T-helper 1 cell treated with Interleukin-12 subunit alpha and Interleukin-12 subunit beta and Interleukin-4 antibody, amounts not matched to agents 30 ng/mL and 1 ng/mL, for 36 hours (primary cell): Measurements from ENCODE around the gene PXDC1. TPM values are rescaled to one million over a fixed set of nuclear protein-coding genes. Genes with fewer than 3 reads are reported as not detected.
"Not testable (repeated sequence)": the region's sequence is repeated elsewhere in the genome, so short reads cannot be mapped to it uniquely, and the experiment has no call there.

Experiments
- intact Hi-C: fragments of 100-400 bp; cut with micrococcal nuclease; formaldehyde crosslinking; loops from one replicate; pipeline ENCODE4 v1.15.1; 2024
- total RNA-seq: library from RNA; stranded (reverse); gene quantifications from 2 replicates; pipeline ENCODE4 v1.2.3, GENCODE V29; 2022

Gene PXDC1
- total RNA-seq, 1 donor from 2014 or later = 0.25 TPM

DNA sequence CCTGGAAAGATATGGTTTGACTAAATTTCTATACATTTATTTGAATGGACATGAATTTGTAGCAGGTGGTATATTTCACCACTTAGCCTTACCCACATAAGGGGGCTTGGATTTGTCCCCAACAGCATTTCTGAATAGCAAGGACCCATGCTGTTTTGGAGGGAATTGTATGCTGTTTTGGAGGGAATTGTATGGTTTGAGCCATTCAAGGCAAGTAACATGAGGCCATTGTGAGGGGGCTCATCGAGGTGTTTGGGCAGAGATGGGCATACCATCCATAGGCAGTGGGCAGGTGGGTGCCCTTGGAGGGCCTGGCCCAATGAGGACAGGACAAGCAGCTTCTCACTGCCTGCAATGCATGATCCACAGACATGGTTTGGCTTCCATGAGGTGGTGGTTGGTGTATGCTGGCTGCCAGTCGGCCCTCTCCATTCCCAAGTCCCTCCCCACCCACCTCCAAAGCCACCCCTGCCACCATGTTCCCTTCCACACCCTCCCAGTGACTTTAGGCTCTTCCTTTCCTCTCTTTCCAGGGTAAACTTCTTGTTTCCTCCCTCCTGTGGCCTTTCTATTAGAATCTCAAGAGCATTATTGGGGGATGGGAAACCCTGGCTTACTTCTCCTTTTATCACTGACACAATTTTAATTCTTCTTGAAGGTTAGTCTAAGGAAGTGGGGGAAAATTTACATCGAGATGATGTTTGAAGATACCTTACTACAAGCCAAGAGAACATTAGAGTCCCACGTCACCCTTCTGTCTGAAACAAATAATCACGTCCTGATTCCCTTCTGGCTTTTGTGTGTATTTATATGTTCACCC lies 13.2 kb upstream of the PXDC1 start:
- intact Hi-C loops = no loop called here

DNA sequence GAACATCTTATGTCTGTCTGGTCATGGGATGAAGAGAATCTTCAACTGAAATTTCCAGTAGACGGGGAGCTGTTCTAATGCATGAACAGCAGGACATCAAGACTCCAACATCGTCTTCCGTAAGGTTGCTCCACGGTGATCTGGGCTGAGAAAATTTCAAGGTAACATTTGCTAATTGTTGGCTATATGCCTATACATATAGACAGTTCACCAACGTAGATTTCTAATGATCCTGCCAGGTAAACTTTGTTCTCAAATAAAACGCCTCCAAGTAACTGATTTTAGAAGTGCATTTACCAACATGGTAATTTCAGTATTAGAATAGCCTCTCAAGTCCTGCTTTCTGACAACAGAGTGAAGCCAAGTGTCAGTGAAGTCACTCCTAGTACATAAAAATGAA lies 11.3 kb upstream of the PXDC1 start:
- intact Hi-C loops = no loop called here

DNA sequence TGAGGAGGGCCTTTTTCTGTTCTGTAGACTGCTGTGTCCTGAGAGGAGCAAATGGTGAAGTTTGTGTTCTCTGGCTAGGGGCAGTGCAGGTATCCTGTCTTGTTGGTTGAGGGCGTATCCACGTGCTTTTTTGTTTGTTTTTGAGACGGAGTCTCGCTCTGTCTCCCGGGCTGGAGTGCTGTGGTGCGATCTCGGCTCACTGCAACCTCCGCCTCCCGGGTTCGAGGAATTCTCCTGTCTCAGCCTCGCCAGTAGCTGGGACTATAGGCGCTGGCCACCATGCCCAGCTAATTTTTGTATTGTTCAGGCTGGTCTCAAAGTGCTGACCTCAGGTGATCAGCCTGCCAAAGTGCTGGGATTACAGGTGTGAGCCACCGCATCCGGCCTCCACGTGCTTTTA lies 10.8 kb upstream of the PXDC1 start:
- intact Hi-C loops = no loop called here

DNA sequence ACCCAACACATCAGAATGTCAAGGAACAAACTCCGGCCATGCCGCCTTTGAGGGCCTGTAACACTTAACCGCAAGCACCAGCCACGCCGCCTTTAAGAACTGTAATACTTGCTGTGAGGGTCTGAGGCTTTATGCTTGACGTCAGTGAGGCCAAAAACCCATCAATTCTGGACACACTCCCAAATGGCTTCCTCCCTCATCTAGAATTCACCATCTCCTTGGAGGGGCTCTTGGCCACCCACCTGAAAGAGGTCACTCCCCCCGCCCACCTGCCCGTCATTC lies 10.4 kb upstream of the PXDC1 start:
- intact Hi-C loops = no loop called here

DNA sequence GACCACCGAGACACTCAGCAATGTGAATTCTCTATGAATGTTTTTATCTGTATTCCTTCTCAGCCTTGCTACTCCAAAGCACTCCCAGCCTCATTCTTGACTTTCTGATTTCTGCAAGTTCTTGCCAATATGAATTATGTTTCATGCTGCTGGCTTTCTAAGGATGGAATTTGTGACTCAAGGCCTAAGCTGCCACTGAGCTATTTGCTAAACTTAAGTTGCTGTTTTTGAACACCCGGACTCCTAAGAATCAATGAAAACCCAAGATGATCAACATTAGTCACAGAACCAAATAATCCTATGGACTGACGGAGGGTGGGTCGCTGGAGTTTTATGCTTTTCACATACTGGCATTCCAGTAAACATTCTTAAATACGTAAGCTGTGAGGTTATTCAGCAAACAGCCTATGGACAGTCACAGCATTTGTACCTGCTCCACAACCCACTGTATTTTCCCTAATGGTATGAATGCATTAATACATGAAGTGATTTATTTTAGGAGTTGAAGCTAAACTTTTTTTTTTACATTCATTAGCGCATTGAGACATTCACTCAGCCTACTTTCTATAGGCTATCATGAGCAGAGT lies 8.2 kb upstream of the PXDC1 start:
- intact Hi-C loops = no loop called here

DNA sequence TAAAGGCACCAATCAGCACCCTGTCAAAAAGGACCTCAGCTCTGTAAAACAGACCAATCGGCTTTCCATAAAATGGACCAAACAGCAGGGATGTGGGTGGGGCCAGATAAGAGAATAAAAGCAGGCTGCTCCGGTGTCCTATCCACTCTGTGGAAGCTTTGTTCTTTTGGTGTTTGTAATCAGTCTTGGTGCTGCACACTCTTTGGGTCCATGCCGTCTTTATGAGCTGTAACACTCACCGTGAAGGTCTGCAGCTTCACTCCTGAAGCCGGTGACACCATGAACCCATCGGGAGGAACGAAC lies 7.3 kb upstream of the PXDC1 start:
- intact Hi-C loops = no loop called here

DNA sequence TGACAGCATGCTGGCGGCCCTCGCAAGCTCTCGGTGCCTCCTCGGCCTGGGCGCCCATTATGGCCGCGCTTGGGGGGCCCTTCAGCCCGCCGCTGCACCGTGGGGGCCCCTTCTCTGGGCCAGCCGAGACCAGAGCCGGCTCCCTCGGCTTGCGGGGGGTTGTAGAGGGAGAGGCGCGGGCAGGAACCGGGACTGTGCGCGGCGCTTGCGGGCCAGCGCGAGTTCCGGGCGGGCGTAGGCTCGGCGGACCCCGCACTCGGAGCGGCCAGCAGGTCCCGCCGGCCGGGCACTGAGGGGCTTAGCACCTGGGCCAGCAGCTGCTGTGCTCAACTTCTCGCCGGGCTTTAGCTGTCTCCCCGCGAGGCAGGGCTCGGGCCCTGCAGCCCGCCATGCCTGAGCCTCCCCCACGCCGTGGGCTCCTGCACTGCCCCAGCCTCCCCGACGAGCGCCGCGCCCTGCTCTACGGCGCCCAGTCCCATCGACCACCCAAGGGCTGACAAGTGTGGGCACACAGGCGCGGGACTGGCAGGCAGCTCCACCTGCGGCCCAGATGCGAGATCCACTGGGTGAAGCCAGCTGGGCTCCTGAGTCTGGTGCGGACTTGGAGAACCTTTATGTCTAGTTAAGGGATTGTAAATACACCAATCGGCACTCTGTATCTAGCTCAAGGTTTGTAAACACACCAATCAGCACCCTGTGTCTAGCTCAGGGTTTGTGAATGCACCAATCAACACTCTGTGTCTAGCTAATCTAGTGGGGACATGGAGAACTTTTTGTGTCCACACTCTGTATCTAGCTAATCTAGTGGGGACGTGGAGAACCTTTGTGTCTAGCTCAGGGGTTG lies 6.7 kb upstream of the PXDC1 start:
- intact Hi-C loops = not testable (repeated sequence)

DNA sequence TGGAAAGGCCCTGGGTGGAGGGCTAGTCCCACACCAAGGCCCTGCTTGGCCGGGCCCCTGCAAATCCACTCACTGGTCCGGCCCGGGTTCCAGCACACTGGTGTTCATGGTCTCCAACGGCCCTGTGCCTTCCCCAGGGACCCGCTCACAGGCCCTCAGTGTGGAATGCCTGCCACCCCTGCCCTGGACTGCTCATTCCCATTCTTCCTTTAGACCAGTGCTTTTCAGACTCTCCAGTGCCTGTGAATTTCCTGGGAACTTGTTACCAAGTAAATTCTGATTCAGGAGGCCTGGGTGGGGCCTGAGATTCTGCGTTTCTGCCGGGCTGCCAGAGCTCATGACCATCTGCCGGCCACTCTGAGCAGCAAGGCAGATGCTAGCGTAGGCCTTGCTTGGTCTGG lies 5.7 kb upstream of the PXDC1 start:
- intact Hi-C loops = no loop called here

DNA sequence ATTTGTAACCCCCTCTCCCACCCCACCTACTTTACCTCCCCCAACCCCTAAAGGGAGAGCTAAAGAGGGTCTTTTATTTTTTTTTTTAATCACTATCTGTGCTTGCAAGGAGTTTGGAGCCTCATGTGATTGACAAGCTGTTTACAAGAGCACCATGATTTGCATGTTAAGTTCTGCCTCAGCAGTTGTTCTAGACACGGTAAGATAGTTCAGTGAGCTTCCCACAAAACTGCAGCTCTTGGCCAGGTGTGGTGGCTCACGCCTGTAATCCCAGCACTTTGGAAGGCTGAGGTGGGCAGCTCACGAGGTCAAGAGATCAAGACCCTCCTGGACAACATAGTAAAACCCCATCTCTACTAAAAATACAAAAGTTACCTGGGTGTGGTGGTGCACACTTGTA lies 5.0 kb upstream of the PXDC1 start:
- intact Hi-C loops = no loop called here

DNA sequence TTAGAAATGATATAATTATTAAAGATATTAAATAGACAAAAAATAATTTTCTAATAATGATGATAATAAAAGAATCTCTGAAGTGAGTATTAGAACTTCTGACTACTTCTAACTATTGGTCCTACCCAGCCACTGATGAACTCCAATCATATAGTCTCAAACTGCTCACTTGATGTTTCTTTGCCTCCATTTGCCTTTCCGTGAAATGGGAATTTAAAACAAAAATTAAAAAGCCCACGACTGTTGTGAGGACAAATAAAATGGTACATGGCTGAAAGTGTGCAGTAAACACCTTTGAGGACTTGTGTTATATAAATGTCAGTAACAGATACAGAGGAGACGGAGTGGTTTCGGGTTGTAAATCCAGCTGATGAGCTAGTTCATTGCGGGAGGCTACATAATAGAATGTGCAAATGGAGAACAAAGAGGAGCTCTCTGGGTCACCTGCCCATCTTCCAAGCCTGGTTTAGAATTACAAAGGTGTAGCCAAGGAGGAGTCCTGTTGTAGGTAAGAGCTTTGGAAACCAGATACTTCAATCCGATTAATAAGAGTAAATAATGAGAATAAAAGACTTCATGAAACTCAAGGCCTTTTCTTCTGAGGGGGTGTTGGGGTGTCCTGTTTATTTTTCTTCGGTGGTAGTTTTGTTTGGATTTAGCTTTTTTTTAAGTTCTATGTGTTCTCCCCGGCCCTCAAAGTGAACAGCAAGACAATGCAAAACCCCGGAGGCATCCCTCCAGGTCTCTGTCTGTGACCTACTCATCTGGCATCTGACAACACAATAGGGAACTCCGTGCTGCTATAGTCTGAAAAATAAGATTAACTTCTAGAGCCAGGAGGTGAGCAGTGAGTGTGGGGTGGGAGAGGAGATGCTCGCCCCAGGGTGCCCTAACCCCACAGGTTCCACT lies 4.4 kb upstream of the PXDC1 start:
- intact Hi-C loops = no loop called here

DNA sequence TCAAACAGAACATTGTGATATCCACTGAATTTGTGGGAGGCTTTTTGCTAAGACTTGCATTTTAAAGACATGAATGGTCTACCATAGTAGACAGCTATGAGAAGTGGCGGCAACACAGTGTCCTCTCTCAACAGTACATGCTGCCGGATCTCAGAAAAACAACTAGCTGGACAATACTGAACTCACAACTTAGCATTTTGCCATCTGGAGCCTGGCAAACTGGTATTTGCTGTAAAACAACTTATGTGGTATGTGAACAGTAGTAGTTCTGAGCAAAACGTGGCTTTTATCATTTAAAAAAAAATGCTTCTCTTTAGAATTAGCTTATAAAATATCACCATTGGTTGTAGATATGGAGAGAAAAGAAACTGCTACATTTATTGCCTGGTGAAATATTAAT lies 3.3 kb upstream of the PXDC1 start:
- intact Hi-C loops = no loop called here

DNA sequence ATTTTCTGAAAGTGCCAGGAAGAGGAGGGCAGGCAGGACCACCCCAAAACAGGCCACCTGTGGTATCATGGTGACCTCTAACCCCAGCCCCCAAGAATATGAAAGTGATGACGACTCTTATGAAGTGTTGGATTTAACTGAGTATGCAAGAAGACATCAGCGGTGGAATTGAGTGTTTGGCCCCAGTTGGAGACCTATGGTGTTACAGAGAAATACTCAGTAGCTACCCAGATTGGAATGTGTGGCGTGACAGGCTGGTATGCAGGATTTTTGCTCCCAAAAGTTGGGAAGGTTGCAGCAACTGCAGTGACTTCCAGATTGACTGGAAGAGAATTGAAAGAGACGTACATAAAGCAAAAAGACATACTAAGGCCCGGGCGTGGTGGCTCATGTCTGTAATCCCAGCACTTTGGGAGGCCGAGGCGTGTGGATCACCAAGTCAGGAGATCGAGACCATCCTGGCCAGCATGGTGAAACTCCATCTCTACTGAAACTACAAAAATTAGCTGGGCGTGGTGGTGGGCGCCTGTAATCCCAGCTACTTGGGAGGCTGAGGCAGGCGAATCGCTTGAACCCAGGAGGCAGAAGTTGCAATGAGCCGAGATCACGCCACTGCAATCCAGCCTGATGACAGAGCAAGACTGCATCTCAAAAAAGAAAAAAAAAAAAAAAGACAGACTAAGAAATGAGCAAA lies 2.7 kb upstream of the PXDC1 start:
- intact Hi-C loops = not testable (repeated sequence)

DNA sequence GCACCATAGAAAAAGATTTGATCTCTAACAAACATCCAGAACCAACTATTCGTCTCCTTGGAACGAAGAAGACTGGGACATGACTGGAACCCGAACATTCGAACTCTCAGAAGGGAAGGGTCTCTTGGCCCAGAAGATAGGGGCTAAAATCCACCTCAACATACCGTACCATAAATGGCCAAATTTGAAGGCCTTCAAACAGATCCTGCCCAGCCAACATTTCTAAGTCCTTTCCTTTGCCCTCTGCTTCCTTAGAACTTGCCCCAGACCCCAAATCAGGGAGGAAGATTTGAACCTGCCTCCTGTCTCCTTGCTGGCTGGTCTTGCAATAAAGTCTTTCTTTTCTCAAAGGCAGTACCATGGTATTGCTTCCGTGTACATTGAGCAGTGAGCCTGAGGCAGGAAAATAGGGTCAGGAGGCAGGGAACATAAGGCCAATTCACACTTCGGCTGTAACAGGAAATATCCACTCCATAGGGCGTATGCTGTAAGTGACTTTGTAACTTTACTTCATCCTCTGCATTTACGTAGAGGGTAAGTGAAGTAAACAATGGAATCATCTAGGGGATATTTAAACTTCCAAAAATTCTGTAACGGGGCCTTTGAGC lies 1.8 kb upstream of the PXDC1 start:
- intact Hi-C loops = no loop called here

DNA sequence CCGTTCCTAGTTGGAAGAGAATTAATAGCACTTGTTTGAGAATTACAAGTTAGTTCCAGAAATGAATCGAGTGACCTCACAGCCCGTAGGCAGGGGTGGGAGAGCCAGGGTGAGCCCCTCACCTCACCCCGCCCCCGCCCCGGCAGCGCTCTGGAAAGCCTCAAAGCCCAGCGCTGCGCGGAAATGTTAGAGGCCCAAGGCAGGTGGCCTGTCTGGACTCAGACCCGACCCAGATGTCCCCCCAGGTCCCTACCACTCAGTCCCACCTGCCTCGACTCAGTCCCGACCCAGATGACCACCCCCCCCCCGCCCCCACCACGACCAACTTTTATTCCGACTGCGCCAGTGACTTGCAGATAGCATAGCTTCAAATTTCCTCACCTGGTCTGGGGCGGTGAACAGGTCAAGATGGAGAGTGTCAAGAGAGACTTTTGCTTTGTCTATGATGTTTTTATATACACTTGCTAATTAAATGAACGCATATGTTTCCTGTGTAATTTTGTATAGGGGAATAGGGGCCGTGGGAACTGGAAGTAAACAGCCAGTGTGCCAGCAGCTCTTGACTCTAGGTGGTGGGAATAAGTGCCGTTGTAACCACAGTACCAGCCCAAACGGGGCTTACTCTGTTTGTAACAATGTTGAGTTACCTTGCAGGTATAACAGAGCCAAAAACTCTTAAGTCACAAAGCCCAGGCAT lies 1.2 kb upstream of the PXDC1 start:
- intact Hi-C loops = no loop called here

DNA sequence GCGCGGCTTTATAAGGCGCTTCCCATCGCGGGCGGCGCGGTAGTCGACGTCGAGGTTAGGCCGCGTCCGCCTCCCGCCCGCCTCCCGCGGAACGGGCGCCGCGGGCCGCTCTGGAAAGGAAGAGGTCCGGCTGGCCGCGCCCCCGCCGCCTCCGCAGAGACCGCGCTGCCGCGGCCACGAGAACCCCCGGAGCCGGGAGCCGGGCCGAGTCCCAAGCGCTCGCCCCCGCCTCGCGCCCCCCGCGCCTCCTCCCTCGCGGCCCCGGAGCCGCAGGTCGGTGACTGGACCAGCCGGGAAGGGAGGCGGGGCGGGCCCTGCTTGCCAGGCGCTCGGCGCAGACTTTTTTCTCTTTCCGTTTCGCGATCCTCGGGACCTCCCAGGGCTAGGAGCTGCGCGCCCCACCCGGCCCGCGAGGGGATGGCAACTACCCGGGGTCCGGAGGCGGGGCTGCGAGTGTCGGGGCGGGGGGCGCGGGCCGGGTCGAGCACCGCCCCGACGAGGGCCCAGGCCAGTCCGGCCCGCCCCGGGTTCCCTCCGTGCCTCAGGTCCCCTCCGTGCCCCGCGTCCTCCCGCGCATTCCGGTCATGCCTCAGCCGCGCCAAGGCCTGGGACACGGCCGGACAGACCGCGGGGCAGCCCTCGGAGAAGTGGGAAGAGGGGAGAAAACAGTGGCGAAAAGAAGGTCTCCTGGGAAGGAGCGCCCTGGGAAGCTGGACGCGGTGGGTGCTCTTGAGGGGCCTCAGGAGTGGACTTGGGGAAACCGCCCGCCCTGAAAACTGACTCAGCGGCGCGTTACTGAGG lies 417 bp upstream of the PXDC1 start:
- intact Hi-C loops = loop anchor here (1.0 kb wide), 1 partner anchor 10 kb away; no protein-coding TSS in a partner anchor

DNA sequence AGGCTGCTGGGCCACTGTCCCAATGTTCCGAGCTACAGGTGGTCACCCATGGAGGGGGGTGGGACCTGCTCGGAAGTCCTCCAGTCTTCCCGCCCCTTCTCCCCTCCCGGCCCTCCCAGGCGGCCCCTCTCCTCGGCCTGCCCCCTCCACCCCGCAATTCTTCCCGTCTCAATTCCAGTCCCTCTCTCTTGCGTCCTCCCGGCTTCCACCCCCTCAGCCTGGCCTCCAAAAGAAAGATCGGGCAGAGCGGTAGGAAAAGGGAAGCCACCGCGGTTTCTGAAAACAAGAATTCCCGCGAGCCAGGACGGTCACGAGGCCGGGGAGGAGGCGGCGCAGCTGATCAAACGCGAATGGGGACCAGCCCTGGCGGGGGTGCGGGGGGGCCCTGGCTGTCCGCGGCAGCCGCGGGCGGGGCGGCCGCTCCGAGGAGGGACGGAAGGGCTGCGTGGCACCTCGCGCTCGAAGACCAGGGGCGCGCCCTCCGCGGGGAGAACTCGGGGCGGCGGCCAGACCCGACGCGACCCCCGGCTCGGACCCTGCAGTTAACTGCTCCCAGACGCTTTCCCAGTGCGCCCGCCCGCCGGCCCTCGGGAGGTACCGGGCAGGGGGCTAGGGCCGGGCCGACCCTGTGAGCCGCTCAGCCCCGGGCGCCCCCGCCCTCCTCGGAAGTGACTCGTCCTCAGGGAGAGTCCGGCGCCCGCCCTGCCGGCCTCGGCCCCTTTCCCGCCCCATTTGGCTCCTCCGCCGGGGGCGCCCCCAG lies 1.0 kb downstream of the PXDC1 start:
- intact Hi-C loops = loop anchor here (1.0 kb wide), 1 partner anchor 8 kb away; no protein-coding TSS in a partner anchor

DNA sequence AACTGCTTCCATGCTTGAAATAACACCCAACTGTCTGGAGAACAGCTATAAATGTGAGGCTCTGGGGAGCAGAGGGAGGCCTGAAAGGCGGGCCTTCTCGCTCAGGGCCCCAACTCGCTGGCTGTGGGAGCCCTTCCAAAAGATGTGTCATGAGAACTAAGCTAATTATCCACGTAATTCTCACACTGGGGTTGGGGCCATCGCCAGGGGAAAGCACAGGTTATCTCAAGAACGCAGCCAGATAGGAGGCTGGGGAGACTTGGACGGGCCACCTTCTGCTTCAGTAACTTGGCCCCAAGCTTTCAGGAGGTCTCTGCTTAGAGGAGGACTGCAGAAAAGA lies 1.6 kb downstream of the PXDC1 start:
- intact Hi-C loops = loop anchor here (2.0 to 10.0 kb wide), 3 partner anchors 385 to 1025 kb away; partner anchors contain the start of genes CDYL and ECI2
